ENCODE data around the gene GABRG3.

DNA sequence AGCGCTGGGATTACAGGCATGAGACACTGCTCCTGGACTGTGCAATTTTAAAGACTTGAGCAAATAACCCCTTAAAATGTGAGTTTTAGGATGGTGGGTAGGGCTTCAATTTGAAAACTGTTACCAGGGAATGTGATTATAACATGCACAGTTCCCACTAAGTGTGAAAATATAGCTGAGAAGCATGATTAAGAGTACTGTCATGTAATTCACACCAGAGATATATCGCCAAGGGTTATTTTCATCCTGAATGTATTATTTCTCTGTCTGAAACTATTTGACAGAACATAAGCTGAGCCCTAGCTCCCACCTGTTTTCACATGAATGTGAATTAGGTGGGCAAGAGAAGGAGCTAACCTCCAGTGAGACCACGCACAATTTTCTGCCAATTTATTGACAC is 457.2 kb downstream of the GABRG3 start:
- TF ChIP-seq CTCF (IDR thresholded peaks at IDR 0.05; ENCODE audit: insufficient read depth, low read length, poor library complexity, severe bottlenecking) (no peak), EZH2phosphoT487 (conservative IDR thresholded peaks at IDR 0.05; ENCODE audit: low read length) (no peak)
